Measurements from ENCODE around the gene ZNF79. TPM values are rescaled to one million over a fixed set of nuclear protein-coding genes. Genes with fewer than 3 reads are reported as not detected.

Gene ZNF79
- total RNA-seq, 1 donor from 2014 or later = 6.2 TPM

DNA sequence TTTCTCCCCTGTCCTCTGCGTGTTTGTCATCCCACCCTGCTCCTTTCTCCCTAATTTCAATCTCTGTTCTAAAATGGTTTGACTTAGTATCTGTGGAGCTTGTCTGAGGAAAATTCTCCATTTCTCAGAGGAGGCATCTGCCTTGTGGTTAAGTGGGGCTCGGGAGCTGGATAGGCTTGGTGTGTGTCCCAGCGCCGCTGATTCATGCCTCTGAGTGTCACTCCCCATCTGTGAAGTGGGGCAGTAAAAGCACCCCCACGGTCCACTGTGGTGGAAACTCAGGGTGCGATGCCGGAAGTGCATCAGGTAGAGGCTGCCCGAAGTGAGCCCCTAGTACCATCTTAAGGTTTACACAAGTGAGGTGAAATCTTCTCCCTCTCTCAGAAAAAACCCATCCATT lies 64.8 kb downstream of the ZNF79 start:
- no peaks in the 10 kb centered on the region for H3K9me3 ChIP-seq (replicated peaks)
- TF ChIP-seq, protein P1, sequence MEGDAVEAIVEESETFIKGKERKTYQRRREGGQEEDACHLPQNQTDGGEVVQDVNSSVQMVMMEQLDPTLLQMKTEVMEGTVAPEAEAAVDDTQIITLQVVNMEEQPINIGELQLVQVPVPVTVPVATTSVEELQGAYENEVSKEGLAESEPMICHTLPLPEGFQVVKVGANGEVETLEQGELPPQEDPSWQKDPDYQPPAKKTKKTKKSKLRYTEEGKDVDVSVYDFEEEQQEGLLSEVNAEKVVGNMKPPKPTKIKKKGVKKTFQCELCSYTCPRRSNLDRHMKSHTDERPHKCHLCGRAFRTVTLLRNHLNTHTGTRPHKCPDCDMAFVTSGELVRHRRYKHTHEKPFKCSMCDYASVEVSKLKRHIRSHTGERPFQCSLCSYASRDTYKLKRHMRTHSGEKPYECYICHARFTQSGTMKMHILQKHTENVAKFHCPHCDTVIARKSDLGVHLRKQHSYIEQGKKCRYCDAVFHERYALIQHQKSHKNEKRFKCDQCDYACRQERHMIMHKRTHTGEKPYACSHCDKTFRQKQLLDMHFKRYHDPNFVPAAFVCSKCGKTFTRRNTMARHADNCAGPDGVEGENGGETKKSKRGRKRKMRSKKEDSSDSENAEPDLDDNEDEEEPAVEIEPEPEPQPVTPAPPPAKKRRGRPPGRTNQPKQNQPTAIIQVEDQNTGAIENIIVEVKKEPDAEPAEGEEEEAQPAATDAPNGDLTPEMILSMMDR (IDR thresholded peaks at IDR 0.05; ENCODE audit: borderline replicate concordance) = no peak
- DNase-seq = no peak
- H3K27ac ChIP-seq (replicated peaks) = no peak overlapping the region
- no peak overlapping the region for H3K4me3 ChIP-seq
- H3K36me3 ChIP-seq = peaks cover 97% of the 10 kb centered on the region
- intact Hi-C loops (cut with micrococcal nuclease) = no loop called here
- no peaks in the 10 kb centered on the region for H3K27me3 ChIP-seq (ENCODE audit: low read depth)
- H3K4me1 ChIP-seq = peaks cover 14% of the 10 kb centered on the region

DNA sequence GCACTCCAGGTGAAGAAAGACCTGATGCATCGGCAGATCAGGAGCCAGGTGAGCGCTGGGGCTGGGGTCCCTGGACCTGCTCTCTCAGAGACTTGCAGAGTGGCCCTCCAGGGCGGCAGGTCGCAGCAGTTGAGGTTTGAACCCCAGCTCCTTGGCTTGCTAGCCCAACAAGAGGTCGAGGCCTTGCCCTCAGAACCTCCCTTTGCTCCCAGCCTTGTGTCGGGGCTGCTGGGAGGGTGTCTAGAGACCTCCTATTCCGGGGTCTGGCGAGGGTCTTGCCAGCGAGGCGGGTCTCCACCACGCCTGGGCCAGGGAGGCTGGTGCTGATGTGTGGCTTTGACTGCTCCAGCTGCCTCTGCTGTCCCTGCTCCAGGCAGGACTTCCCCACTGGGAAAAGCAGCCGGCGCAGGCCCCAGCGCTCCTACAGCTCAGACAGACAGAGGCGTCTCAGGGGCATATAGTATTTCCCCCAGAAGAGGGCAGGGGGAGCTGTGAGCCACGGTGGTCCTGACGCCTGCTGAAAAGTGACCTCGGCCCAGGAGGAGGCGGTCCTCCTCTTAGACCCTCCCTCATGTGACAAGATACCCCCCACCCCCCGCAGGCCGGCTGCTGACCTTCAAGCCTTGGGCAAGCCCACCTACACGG lies 65.4 kb downstream of the ZNF79 start:
- TF ChIP-seq, protein P1 (IDR thresholded peaks at IDR 0.05; ENCODE audit: borderline replicate concordance) = no peak
- Histone ChIP-seq H3K4me3 (no peak overlapping the region), H3K4me1 (peaks cover 21% of the 10 kb centered on the region), H3K36me3 (peaks cover 95% of the 10 kb centered on the region), H3K27ac (replicated peaks) (no peak overlapping the region), H3K27me3 (ENCODE audit: low read depth) (no peaks in the 10 kb centered on the region), H3K9me3 (replicated peaks) (no peaks in the 10 kb centered on the region)
- intact Hi-C loops (cut with micrococcal nuclease) = no loop called here
- DNase-seq = no peak

DNA sequence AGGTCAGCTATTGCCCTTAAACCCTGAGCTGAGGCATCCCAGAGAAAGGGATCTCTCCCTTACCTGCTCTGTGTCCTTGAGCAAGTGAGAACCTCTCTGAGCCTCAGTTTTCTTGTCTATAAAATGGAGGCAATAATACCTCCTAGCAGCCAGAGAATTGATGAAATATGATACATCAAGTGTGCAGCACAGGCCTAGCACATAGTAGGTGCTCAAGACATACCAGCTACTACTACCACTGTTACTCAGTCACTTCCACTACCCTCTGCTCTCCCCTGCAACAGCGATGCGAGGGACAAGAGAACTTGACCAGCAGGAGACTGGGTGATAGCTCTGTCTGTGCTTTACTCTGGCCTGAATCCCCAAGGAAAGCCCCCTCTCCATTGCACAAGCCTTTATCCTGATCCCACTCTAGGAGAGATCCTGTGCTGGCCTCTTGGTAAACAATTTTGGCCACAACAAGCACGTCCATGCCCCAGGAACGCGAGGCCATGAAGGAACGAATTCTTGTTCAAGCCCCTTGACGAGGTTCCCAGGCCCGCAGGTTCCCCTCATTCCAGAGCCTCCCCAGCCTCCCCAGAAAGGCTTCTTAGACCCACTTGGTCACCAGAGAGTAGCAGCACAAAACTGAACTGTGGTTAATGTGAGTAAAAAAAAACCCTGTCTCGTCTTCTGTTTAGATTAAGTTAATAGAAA lies 66.5 kb downstream of the ZNF79 start:
- TF ChIP-seq, protein P1 (IDR thresholded peaks at IDR 0.05; ENCODE audit: borderline replicate concordance) = no peak
- intact Hi-C loops (cut with micrococcal nuclease) = no loop called here
- H3K27ac ChIP-seq (replicated peaks) = no peak overlapping the region

DNA sequence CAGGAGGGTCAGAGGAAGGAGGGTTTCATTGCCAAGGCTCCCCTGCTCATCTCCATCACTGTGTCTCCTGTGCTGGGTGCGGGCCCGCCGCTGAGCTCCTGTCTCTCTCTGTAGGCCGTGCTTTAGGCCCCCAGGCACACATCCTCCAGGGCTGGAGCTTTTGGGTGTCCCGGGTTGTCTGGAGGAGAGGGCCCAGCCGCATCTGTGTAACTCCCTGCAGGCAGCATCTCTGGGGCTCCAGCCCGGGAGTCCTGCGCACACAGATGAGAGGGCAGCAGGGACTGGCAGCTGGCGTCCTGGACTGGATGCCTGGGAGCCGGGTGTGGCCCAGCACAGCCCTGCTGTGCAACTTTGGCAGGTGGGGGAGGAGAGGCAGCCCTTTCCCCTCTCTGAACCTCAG lies 67.3 kb downstream of the ZNF79 start:
- H3K4me1 ChIP-seq = peaks cover 38% of the 10 kb centered on the region
- peak overlapping the region; percentile 94 for H3K27ac ChIP-seq (replicated peaks)
- H3K4me3 ChIP-seq = no peak overlapping the region
- H3K36me3 ChIP-seq = peaks cover 90% of the 10 kb centered on the region
- TF ChIP-seq, protein P1 (IDR thresholded peaks at IDR 0.05; ENCODE audit: borderline replicate concordance) = no peak
- no peaks in the 10 kb centered on the region for H3K27me3 ChIP-seq (ENCODE audit: low read depth)
- intact Hi-C loops (cut with micrococcal nuclease) = no loop called here
- H3K9me3 ChIP-seq (replicated peaks) = no peaks in the 10 kb centered on the region
- no peak for DNase-seq

More for the DNA sequence above, 66.5 kb downstream of the ZNF79 start:
- H3K4me3 ChIP-seq = no peak overlapping the region
- H3K27me3 ChIP-seq (ENCODE audit: low read depth) = no peaks in the 10 kb centered on the region
- peaks cover 90% of the 10 kb centered on the region for H3K36me3 ChIP-seq
- no peak for DNase-seq
- H3K9me3 ChIP-seq (replicated peaks) = no peaks in the 10 kb centered on the region
- H3K4me1 ChIP-seq = peaks cover 32% of the 10 kb centered on the region

DNA sequence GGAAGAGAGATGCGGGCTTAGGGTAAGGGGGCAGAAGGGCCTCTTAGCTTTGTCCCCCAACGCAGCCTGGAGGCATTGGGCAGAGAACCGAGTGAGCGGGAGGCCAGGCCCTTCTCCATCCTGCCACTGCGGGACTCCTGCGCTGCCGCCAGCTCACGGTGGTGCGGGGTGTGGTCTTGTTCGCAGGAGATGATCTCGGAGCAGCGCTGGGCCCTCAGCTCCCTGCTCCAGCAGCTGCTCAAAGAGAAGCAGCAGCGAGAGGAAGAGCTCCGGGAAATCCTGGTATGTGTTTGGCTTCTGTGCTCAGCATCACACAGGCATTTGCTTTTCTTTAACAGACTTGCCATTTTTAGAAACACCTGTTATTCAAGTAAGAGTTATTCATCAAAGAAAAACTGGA lies 68.4 kb downstream of the ZNF79 start:
- TF ChIP-seq, protein P1 (IDR thresholded peaks at IDR 0.05; ENCODE audit: borderline replicate concordance) = no peak
- peaks cover 38% of the 10 kb centered on the region for H3K4me1 ChIP-seq
- peaks cover 90% of the 10 kb centered on the region for H3K36me3 ChIP-seq
- no peak for DNase-seq
- peak overlapping the region; percentile 94 for H3K27ac ChIP-seq (replicated peaks)
- H3K27me3 ChIP-seq (ENCODE audit: low read depth) = no peaks in the 10 kb centered on the region
- intact Hi-C loops (cut with micrococcal nuclease) = no loop called here
- H3K4me3 ChIP-seq = no peak overlapping the region
- no peaks in the 10 kb centered on the region for H3K9me3 ChIP-seq (replicated peaks)

Data from left ventricle myocardium inferior (tissue), 1 donor.